ENCODE results near the gene OR2AE1.

Gene OR2AE1

DNA sequence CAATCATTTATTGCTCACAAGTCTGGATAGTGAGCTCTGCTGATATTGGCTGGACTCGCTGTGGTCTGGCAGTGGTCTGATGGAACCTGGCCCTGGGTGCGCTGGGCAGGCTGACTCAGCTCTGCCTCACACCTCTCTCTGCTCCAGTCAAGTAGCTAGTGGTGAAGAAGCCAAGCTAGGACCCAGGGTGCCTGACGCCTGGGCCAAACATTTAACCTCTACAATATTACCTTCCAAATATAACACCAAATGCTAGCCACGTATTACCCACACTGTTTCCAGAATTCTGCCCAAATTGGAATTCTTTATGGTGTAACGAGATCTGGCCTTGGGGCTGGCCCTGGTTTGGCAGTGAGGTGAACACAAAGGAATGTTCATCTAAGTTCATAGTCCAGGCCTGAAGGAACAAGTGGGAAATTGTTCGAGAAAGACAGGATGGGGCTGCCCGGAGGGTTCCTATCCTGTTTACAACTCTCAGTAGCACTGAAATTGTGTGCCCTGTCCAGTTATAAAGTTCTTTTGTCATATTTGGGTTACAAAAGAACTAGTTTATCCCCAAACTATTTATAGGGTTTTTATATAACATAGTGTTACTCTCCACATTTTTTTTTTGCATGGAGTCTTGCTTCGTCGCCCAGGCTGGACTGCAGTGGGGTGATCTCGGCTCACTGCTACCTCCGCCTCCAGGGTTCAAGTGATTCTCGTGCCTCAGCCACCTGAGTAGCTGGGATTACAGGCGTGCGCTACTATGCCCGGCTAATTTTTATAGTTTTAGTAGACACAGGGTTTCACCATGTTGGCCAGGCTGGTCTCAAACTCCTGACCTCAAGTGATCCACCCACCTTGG is 16.3 kb downstream of the OR2AE1 start:
- DNase-seq (ENCODE audit: low read depth in 4 of 4, low spot score in 1 of 4), result no peak

DNA sequence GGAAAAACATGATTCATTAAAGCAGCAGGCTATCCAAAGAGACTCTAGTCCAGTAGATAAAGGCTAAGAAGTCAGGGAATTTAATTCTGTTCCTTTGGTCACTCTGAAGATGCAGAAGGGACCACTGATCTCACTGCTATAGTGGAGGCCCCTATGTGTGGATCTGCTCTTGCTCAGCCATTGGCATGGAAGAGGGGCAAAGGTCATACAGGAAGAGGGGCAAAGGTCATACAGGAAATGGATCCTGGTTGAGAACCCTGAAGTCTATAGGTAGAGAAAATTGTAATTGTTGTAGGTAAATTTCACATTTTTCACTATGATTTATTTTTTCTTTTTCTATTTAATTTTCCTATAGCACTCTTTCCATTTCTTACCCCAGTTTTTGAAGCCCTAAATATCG is 21.6 kb downstream of the OR2AE1 start:
- DNase-seq (ENCODE audit: low read depth in 4 of 4, low spot score in 1 of 4), result no peak

DNA sequence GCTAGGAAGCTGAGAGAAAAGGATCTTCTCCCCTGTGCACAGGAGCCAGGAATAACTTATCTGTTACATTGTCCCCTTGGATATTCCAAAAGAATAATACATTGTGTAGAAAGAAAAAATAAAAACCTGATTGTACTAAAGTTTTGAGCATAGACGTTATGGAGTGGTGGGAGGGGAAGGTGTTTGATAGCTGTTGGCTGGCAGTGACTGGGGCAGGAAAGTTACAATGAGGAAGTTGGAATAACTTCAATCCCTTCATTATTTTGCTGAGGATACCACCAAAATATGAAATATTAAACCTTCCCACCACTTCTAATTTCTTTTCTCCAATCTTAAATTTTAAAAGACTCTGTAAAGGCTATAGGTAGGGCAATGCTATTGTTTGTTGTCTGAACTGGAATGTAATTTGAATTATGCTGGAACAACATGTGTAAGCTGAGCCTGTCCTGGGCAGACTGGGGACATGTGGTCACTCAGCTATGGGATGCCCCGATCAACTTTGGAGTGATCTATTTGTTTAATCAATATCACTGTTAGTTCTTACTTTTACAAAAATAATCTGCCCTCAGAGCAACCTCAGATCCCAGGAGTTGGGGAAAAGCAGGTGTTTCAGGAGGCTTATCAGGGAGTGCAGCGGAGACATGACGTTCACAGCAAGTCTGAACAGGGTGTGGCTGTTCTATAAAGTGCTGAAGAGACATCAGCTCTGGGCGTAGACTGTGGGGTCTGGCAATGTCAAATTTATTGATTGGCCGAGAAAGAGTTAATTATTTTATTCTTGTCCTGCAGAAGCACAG is 28.2 kb downstream of the OR2AE1 start:
- DNase-seq (ENCODE audit: low read depth in 4 of 4, low spot score in 1 of 4), result no peak

DNA sequence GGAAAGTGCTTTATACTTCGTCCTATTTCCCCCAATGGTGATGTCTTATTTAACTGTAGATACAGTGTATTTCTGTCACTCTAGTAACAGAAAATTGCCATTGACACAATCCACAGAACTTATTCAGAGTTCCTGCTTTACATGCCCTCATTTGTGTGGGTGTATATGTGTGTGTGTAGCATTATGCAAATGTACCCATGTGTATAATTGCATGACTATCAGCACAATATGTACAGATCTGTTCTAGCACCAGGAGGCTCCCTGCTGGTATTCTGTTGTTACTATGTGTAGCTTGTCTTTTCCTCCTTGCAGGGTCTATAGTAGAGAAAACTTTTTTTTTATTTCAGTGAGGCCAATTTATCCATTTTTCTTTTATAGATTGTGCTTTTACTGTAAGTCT is 32.5 kb downstream of the OR2AE1 start:
- DNase-seq (ENCODE audit: low read depth in 4 of 4, low spot score in 1 of 4), result no peak

DNA sequence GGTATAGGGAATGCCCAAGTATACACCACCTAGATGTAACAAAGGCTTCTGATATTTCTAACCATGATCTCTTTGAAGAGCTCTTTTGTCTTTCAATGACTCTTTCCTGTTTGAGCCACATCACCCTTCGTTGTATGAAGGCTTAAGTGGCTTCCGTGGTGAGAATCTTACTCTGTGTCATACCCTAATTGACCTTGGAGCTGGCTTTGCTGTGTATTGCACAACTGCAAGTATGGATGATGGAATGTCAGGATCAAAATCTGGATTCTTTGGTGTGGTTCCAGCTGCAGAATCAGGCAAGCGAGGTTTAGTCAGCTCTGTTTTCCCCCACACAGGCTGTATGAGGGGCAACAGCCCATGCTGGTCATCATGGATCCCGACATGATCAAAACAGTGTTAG is 33.0 kb downstream of the OR2AE1 start:
- no peak for DNase-seq (ENCODE audit: low read depth in 4 of 4, low spot score in 1 of 4)

DNA sequence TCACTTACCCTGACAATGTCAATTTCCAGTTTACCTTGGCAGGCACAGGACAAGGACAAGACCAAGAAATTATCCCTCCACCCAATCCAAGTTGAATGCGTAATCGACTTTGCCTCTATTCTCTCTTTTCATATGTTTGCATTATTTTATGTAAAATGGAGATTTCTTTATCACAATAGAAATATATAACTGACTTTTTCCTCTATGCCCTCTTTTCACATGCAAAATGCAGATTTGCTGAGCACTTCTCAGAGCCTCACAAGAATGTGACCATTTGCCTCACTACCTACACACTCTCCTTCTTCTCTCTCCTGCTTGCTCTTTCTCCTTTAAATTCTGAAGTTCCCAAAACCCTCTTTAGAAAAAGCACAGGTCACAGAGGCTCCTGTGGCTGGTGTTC is 33.9 kb downstream of the OR2AE1 start:
- no peak for DNase-seq (ENCODE audit: low read depth in 4 of 4, low spot score in 1 of 4)

DNA sequence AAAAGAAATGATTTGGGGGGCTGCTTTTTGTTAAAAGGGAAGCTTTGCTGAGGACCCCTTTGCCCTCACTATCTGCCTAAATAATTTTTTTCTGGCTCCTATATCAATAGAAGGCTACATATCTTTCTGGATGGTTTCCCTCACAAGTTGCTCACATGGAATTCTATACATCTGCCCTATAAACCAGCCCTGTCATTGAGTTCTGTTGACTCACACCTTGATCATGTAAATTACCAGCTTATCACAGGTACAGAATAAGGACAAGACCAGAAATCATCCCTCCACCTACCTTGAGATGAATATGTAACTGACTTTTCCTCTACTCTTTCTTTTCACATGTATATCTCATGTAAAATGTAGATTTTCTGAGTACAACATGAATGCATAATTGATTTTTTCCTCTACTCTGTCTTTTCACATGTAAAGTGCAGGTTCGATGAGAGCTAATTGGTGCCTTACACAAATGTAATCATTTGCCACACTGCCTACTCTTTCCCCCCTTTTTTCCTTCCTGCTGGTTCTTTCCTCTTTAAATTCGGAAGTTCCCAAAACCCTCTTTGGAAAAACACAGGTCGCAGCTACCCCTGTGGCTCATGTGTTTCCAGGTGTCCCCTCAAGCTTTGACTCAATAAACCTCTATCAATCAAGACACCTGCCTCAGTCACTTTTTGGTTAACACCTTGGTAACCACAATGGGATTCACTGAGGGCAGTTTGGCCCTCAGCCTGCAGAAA is 36.5 kb downstream of the OR2AE1 start:
- DNase-seq (ENCODE audit: low read depth in 4 of 4, low spot score in 1 of 4), result no peak

DNA sequence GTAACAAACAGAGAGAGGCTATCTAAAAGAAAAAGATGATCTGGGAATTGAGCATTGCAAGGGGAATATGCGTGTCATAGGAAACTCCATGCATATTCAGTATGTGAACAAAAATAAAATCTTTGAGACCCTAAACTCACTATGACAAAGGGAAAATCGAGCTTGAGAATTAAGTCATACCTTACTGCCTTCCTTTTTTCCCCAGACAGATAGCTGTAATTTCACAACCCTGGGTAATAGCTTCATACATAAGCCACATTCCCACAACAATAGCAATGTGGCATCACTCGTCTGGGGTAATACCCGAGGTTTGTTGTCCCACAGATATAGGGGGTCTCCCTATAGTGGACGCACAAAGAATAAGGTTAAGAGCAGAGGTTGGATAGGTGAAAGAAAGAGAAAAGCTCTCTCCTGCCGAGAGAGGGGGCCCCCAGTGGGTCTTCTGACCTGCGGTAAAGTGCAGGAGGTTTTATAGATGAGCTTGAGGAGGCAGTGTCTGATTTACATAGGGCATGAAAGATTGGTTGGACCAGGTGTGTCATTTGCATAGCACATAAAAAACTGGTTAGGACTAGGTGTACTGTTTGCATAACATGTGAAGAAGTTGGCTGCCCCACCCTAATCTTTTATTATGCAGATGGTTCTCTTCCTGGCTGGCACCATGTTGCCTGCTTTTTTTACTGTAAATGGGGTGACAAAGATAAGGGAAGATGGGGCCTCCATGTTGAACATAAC is 37.4 kb downstream of the OR2AE1 start:
- no peak for DNase-seq (ENCODE audit: low read depth in 4 of 4, low spot score in 1 of 4)

DNA sequence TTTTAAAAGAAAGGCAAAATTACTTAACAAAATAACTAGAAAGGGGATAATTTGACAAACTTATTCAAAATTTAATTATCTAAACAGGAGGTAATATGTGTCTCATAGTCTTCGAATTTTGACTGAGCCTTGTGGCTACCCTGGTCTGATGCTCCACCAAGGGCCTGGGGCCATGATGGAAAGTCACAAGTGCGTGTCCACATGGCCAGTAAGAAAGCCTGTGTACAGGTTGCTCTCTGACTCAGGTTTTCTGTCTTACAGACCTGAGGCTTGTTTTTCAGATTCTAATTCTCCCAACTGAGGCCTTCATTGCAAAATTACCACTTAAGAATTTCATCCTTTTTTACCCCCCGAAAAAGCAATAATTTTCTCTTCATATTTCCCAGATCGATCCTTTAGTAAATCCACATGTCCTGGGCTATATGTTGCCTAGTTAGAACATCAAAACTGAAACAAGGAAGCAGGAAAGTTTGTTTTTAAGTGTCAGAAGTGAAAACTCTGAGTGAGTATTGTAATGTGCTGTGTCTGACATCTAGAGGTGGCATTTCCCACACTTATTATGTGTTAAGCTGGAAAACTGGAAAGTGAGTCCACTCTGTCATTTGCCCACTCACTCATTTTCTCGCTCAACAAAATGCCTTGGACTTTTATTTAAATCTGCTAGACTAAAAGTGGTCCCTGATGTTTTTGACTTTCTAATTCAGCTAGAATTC is 39.0 kb downstream of the OR2AE1 start:
- no peak for DNase-seq (ENCODE audit: low read depth in 4 of 4, low spot score in 1 of 4)

DNA sequence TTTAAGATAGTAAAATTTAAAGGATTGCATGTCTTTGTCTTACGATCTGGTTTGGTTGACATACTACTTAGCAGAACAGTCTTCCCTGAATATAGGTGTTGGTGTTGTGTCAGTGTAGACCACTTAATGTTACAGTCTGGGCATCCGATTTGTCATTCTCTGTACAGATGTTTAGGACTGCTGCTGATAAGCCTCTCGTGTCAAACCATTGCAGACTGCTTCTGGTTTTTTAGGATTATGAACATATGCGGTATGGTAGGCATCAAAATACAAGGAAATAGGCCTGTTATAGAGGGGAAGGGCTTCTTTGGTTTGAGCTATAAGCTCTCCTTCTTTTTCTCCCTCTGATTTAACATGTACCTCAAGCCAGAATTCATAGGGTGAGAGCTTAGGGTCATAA is 41.6 kb downstream of the OR2AE1 start:
- DNase-seq (ENCODE audit: low read depth in 4 of 4, low spot score in 1 of 4), result no peak

DNA sequence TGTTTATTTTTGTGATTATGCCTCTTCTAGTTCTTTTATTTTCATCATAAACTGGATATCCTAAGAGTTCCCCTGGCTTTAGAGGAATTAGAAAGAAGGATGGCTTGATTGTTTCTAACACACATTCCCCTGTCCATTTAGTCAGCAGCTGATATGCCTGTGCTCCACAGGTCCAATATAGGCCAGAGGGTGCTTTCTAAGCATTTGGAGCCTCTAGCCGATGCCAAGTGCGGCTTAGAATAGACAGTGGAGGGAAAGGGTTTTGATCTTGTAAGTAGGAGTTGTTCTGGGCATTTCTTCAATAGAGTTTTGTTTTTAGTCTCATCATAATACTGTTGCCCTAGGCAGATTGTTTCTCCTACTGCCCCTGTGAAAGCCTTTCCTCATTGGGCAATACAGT is 42.5 kb downstream of the OR2AE1 start:
- no peak for DNase-seq (ENCODE audit: low read depth in 4 of 4, low spot score in 1 of 4)

DNA sequence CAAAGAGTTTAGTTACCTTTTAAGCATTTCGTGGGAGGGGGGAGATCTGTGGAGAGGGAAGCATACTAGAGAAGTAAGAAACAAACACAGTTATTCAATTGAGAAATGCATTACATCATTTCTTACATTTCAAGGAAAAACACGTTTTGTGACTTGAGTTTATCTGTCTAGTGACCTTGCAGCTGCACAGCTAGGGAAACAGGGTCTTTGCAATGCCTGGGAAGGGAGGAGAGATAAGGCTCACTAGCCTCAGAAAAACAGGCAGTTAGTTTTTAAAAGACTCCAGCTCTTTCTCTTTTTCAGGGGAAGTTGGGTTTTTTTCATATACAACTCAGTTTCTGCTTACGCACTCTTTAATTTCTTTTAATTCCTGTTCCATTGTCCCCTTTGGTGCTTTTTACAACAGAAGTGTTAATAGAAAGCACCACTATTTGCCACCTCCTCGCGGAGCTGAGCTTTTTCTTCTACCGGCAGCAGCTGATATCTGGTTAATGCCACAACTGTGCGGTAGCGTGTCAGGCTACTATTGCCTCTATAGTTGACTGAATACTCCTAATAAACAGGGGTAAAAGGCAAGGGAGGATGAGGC is 43.5 kb downstream of the OR2AE1 start:
- no peak for DNase-seq (ENCODE audit: low read depth in 4 of 4, low spot score in 1 of 4)

DNA sequence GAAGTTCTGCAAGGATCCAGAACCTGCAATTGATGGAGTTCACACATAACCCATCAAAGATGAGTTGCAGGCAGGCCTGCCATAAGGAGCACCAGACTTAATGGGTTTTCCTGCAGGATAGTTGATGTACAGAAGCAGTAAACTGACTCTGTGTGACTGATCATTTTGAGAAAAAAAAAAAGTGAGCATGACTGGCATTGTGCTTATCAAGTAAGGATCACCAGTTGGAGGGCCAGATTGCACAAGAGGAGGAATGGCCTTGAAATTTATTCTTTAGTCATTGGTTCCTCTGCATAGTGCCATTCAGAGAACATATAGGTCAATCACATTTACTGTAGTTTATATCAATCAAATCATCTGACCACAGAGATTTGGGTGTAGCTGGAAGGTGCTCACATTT is 45.2 kb downstream of the OR2AE1 start:
- no peak for DNase-seq (ENCODE audit: low read depth in 4 of 4, low spot score in 1 of 4)

DNA sequence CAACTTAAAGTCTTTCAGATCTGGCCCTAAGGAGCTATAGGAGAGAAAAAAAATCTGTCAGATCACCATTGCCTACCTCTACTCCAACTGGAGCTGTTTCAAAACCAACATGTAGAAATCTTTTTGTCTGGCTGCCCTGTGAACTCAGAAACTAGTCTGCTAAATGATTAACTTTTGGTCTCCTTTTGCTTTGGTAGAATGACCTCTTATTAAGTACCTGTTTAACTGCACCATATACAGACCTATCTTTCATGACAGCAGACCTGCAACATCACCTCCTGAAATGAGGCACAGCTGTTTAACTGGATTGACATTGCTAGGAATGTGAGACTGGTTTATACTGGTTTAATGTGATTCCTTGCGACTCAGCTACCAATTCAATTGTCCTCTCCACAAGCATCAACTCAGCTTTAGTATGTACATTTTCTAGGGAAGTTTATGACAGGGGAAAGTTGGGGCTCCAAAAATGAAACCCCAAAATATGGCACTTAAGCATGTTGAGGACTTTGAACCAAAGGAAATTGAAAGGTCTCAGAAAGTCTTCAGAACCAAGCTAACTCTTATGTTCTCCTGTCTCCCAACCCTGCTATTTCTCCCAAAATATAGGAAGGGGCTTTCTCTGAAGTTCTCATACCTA is 47.2 kb downstream of the OR2AE1 start:
- no peak for DNase-seq (ENCODE audit: low read depth in 4 of 4, low spot score in 1 of 4)

DNA sequence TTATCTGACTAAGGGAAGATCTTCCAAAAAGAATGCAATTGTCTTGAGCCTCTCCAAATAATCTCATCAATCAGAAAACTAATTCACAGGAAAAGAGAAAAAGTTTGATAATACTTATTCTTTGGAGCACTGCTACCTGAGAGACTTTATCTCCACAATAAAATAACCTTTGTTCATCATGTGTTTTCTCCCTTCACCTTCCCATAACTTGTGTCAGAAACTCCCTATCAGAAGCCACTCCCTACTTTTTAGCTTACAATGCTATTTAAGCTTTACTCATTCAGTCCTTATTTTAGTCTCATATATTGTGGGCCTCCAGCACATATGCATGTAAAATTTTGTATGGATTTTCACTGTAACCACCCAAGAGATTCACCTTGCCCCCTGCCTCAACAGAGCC is 48.0 kb downstream of the OR2AE1 start:
- DNase-seq (ENCODE audit: low read depth in 4 of 4, low spot score in 1 of 4), result no peak

DNA sequence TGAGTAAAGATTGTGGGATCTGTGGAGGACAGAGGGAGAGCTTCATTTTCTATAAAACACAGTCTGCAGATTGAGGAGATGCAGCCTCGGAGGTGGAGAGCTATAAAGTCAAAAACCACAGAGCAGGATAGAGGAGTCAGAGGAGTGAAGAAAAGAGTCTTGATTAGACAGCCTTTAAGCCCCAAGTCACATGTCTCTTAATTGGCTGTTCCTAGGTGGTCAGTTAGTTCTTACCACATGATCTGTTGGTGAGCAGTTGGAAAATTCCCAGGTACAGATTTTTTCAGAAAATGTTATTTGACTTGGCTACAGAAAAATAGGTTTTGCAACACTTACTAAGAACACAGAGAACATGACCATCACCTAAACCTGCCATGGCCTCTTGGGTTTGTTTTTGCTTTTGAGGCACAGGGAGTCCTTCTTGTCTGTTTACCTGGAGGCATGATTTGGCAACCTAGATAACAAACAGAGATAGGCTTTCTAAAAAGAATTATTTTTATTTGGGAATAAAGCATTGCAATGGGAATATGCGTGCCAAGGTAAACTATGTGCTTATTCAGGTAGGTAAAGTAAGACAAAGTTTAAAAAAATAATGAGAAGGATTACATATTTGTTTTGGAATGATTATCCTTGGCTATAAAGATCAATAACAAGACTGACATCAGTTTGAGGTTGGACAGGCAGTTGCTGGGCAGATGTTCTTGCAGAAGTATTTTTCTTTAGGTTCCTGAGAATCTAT is 49.6 kb downstream of the OR2AE1 start:
- no peak for DNase-seq (ENCODE audit: low read depth in 4 of 4, low spot score in 1 of 4)
